Right cardiac atrium (tissue), 5 donors: ENCODE results near the gene RCL1. TPM values are rescaled to one million over a fixed set of nuclear protein-coding genes. Genes with fewer than 3 reads are reported as not detected.

ENCODE experiments used
- ATAC-seq, 2 donors: fragments of 200-7000 bp; cut with Tn5 transposase; one replicate each; pipeline versions ENCODE4 v1.8.0 to v1.9.1; 2020; ENCODE audit warnings: moderate library complexity in 2 of 2, mild to moderate bottlenecking in 1 of 2
- DNase-seq, 3 donors: peaks; one replicate each; pipeline ENCODE4 v3.0.0-alpha.2; 2020
- H3K27ac ChIP-seq: one replicate; pipeline ENCODE4 v1.5.1; 2013; ENCODE audit warnings: mild to moderate bottlenecking, low read length, control low read depth, moderate library complexity
- H3K27me3 ChIP-seq: one replicate; pipeline ENCODE4 v1.6.1; 2013; ENCODE audit not compliant: control insufficient read depth, insufficient read depth
- H3K4me1 ChIP-seq: one replicate; pipeline ENCODE4 v1.6.1; 2013; ENCODE audit warnings: low read length; ENCODE audit not compliant: control insufficient read depth, insufficient read depth
- H3K4me3 ChIP-seq: one replicate; pipeline ENCODE4 v1.5.1; 2013; ENCODE audit warnings: low read length, control low read depth
- H3K9me3 ChIP-seq: one replicate; pipeline ENCODE4 v1.6.1; 2013; ENCODE audit warnings: low read length; ENCODE audit not compliant: control insufficient read depth
- WGBS: extraction: QIAGEN DNeasy Blood & Tissue Kit; methylation state at CpG from one replicate; pipeline ENCODE4 v1.1.7; 2013; 5-methylcytosine and 5-hydroxymethylcytosine counted together
- intact Hi-C, 4 donors: fragments of 100-400 bp; cut with DNase I; formaldehyde crosslinking; loops; one replicate each; pipeline versions ENCODE4 v1.11.0 to v1.14.0; 2022 to 2023
- polyA plus RNA-seq: library from polyadenylated mRNA; stranded (reverse); fragments of 200-250 nt; gene quantifications from one replicate; pipeline ENCODE4 v1.2.3, GENCODE V29; 2013
- total RNA-seq, 4 donors: library from RNA; stranded (reverse); fragmentation: NEBNext Ultra II Directional; extraction: Animal tissue kit (Norgen Biotek cat#: 25700); gene quantifications; one replicate each; pipeline ENCODE4 v1.2.1, GENCODE V29; 2021
- donor health status: healthy with polysubstance abuse.
- donor health status: DM: no; HTN: yes; CAD: no.
- donor health status: DM: no; HTN: no; CAD: no.
- donor health status: DM: no; HTN: yes; CAD: no; lungs with severe emphysema.
- donor health status: DM: yes; HTN: yes; CAD: no.

RCL1 gene
- total and polyA plus RNA-seq, 5 donors, result 4.8 to 8.1 (median 6.5) TPM

DNA sequence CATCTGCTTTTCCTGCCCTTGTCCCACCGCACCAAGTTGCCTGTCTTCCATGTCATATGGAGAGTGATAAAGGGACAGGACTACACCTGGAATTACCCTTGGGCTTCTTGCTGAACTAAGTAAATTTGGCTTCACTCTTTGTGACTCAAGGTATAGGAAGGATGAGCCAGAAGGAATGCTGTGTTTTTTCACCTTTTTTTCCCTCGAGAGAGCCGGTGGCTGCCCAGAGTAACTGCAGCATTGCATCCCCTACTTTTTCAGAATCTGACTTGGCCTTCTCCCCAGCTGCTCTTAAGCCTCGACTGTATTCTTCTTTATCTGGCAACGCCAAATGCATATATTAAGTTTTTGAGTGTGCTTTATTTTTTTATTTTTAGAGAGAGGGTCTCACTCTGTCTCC is 38.4 kb downstream of the RCL1 start:
- no peak for ATAC-seq

GRCh38 chr9:4831944-4832343 is 39.2 kb downstream of the RCL1 start:
- Histone ChIP-seq H3K9me3 (no peaks in the 10 kb centered on the region), H3K4me1 (no peaks in the 10 kb centered on the region), H3K27me3 (no peaks in the 10 kb centered on the region), H3K4me3 (no peak overlapping the region), H3K27ac (no peak overlapping the region)
- ATAC-seq (no peak), DNase-seq (no peak)
- 75% methylated on average over 3 of the region's 3 CpGs for WGBS
- intact Hi-C loops, result no loop called here

More for the DNA sequence above, 38.4 kb downstream of the RCL1 start:
- no peak for DNase-seq
- H3K27me3 ChIP-seq, result no peaks in the 10 kb centered on the region
- WGBS, result 90% methylated on average over 5 of the region's 5 CpGs
- H3K4me3 ChIP-seq, result no peak overlapping the region
- no peaks in the 10 kb centered on the region for H3K4me1 ChIP-seq
- no peak overlapping the region for H3K27ac ChIP-seq
- intact Hi-C loops, result no loop called here
- H3K9me3 ChIP-seq, result no peaks in the 10 kb centered on the region

- Histone ChIP-seq H3K27ac (no peak overlapping the region), H3K4me1 (peaks cover 5% of the 10 kb centered on the region)
- 95% methylated on average over 7 of the region's 7 CpGs for WGBS
Measured at GRCh38 chr9:4832786-4833579, 40.2 kb downstream of the RCL1 start.

DNA sequence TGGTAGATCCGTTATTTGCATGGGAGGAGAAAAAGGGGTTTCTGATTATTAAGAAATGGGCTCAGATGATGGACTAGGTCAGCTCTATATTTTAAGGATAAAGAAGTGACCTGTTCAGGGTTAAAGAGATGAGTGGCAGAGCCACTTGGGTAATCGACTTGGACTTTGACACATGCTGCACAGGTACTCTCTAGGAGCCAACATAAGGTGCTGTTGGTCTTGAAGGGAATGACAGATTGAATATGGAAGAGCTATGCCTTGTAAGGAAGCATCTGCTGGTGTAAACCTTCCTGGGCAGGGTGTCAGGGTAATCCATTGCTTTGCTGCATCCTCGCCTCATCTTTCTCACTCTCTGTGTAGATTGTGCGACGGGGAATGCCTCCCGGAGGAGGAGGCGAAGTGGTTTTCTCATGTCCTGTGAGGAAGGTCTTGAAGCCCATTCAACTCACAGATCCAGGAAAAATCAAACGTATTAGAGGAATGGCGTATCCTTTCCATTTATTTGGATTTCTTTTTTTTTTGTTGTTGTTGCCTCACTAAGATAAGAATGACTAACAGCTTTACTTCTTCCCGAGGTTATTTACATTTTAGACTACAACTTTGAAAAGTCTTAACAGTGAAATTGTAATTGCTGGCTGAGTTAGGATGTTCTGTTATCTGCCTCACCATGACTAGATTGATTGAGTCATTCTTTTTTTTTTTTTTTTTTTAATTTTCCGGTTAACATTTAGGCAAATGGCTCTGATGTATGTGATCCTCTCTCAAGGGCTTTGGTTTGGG is 41.2 kb downstream of the RCL1 start:
- no peaks in the 10 kb centered on the region for H3K9me3 ChIP-seq
- no peak for ATAC-seq
- peaks cover 5% of the 10 kb centered on the region for H3K4me1 ChIP-seq
- intact Hi-C loops, result no loop called here
- WGBS, result 92% methylated on average over 11 of the region's 11 CpGs
- no peak for DNase-seq
- no peak overlapping the region for H3K4me3 ChIP-seq
- no peaks in the 10 kb centered on the region for H3K27me3 ChIP-seq
- no peak overlapping the region for H3K27ac ChIP-seq

More at GRCh38 chr9:4832786-4833579, 40.2 kb downstream of the RCL1 start:
- Histone ChIP-seq H3K27me3 (no peaks in the 10 kb centered on the region), H3K9me3 (no peaks in the 10 kb centered on the region), H3K4me3 (no peak overlapping the region)
- DNase-seq (no peak), ATAC-seq (peak in 1 of 2 donors; percentile 59)
- intact Hi-C loops, result no loop called here

GRCh38 chr9:4836676-4837075 is 43.9 kb downstream of the RCL1 start:
- Histone ChIP-seq H3K27me3 (no peaks in the 10 kb centered on the region), H3K4me3 (no peak overlapping the region), H3K9me3 (no peaks in the 10 kb centered on the region), H3K4me1 (peaks cover 5% of the 10 kb centered on the region), H3K27ac (no peak overlapping the region)
- DNase-seq (no peak), ATAC-seq (no peak)
- intact Hi-C loops, result no loop called here
- WGBS, result 98% methylated on average over 3 of the region's 3 CpGs

DNA sequence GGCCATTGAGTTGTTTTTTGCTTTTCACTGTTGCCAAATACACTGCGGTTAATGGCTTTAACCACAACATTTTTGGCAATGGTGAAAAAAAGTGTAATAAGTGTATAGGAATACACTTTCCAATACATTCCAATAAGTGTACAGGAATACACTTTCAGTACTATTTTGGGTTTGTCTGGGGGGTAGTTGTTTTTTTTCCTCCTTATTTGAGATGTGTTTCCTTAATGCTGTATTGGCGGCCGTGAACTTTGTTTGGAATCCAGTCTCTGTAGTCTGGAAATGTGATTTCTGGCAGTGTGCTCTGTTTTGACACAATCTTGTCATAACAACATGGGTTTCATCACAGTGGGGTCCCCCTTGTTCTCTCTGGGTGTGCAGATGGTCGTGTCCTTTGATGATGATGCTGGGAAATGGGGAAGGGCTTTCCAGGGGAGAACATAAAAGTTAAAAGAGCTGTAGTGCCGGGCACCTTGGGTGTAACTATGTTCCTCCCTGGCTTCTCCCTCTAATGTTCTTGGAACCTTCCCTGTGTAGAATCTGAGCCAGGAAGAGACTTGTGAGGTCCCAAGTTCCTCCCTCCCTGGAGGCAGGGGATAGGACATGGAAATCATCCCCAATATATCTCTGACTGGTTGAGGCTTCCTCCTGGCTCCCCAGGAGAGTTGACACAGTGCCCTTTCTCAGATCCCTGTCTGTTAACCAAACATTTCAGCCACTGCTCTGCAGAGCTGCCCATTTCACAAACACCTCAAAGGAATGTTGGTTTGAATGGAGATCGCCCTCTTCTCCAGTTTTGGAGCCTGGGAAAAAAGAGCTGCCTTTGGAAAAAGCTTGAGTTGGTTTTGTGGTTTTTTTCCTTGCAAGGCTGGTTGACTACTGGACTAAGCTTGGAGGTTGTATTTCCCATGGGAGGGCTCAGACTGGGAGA is 44.8 kb downstream of the RCL1 start:
- H3K27me3 ChIP-seq, result no peaks in the 10 kb centered on the region
- ATAC-seq (peak; percentile 50 to 68), DNase-seq (no peak)
- 66% methylated on average over 6 of the region's 6 CpGs for WGBS
- peaks cover 5% of the 10 kb centered on the region for H3K4me1 ChIP-seq
- no peak overlapping the region for H3K27ac ChIP-seq
- H3K4me3 ChIP-seq, result no peak overlapping the region
- intact Hi-C loops, result no loop called here
- H3K9me3 ChIP-seq, result no peaks in the 10 kb centered on the region

- intact Hi-C loops, result no loop called here
- no peak for DNase-seq
- Histone ChIP-seq H3K27me3 (no peaks in the 10 kb centered on the region), H3K27ac (no peak overlapping the region), H3K4me3 (no peak overlapping the region), H3K9me3 (no peaks in the 10 kb centered on the region), H3K4me1 (peaks cover 5% of the 10 kb centered on the region)
- no peak for ATAC-seq
- 55% methylated on average over 3 of the region's 3 CpGs for WGBS
Measured at GRCh38 chr9:4838189-4838546, 45.4 kb downstream of the RCL1 start.

GRCh38 chr9:4839470-4839912 is 46.7 kb downstream of the RCL1 start:
- no peak for ATAC-seq
- intact Hi-C loops, result no loop called here
- 96% methylated on average over 1 of the region's 1 CpG for WGBS

DNA sequence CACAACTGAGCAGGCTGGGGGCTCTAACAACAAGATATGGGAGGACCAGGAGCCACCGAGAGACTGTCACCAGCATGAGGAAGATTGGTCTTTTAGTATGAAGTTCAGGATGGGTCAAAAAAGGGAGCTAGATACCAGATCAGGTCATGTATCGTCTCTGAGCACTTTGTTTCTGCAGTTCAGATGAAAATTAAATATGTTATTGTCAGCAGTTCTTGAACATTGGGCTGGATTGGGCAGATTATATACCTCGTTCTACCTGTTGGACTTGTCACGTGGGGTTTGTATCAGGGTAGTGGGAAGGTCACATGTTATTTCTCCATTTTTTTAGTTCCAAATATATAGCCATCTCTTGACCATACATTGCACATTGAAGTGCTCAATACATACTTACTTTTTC is 47.3 kb downstream of the RCL1 start:
- ATAC-seq (no peak), DNase-seq (no peak)
- Histone ChIP-seq H3K4me3 (no peak overlapping the region), H3K9me3 (no peaks in the 10 kb centered on the region), H3K4me1 (peaks cover 5% of the 10 kb centered on the region), H3K27ac (no peak overlapping the region), H3K27me3 (no peaks in the 10 kb centered on the region)
- intact Hi-C loops, result no loop called here
- 97% methylated on average over 4 of the region's 4 CpGs for WGBS

More at GRCh38 chr9:4839470-4839912, 46.7 kb downstream of the RCL1 start:
- no peak for DNase-seq
- Histone ChIP-seq H3K4me1 (peaks cover 5% of the 10 kb centered on the region), H3K9me3 (no peaks in the 10 kb centered on the region), H3K27me3 (no peaks in the 10 kb centered on the region), H3K27ac (no peak overlapping the region), H3K4me3 (no peak overlapping the region)

- Histone ChIP-seq H3K9me3 (no peaks in the 10 kb centered on the region), H3K27me3 (no peaks in the 10 kb centered on the region), H3K4me3 (no peak overlapping the region), H3K27ac (no peak overlapping the region), H3K4me1 (peaks cover 5% of the 10 kb centered on the region)
- no peak for ATAC-seq
- DNase-seq, result no peak
- intact Hi-C loops, result no loop called here
- 97% methylated on average over 2 of the region's 2 CpGs for WGBS
Measured at GRCh38 chr9:4842213-4842612, 49.5 kb downstream of the RCL1 start.
